OCI-LY7 (cell line): ENCODE measurements around the gene VASP. TPM values are rescaled to one million over a fixed set of nuclear protein-coding genes. Genes with fewer than 3 reads are reported as not detected.

Experiments used
- BruUV-seq: library from RNA; stranded (reverse); fragments of 400-500 nt; replicated peaks from 2 replicates; lab custom pipeline; 2021; lab: Mats Ljungman, UMichigan
- CTCF ChIA-PET: fragments of 300-600 bp; sonication (Branson Sonifier 250); formaldehyde crosslinking; loops from one replicate; lab custom pipeline; 2022; ENCODE audit warnings: antibody characterized with exemption; ENCODE audit not compliant: unreplicated experiment; lab: Charles Lee
- POLR2A ChIA-PET: fragments of 300-600 bp; sonication (Branson Sonifier 250); formaldehyde crosslinking; loops from one replicate; lab custom pipeline; 2022; ENCODE audit warnings: antibody characterized with exemption; lab: Charles Lee
- DNase-seq: peaks from one replicate; pipeline ENCODE4 v3.0.0-alpha.2; 2015; ENCODE audit warnings: low spot score
- H2AFZ ChIP-seq: fragments of 200-600 bp; sonication (generic), shearing (Covaris generic); 2 replicates; pipeline ENCODE4 v1.6.1; 2014; ENCODE audit warnings: mild to moderate bottlenecking, antibody characterized with exemption, low read length, moderate library complexity
- H3K27ac ChIP-seq: fragments of 200-600 bp; sonication (generic); 2 replicates; pipeline ENCODE4 v1.5.1; 2014; ENCODE audit warnings: mixed run types, low read depth, mild to moderate bottlenecking, moderate library complexity, low read length, inconsistent platforms; ENCODE audit not compliant: poor library complexity, severe bottlenecking
- H3K36me3 ChIP-seq: fragments of 200-600 bp; sonication (generic); 2 replicates; pipeline ENCODE4 v1.6.1; 2014; ENCODE audit warnings: mild to moderate bottlenecking, antibody characterized with exemption, low read length, moderate library complexity, mixed read lengths; ENCODE audit not compliant: insufficient read depth
- H3K4me1 ChIP-seq: fragments of 200-600 bp; sonication (generic); 2 replicates; pipeline ENCODE4 v1.5.1; 2014; ENCODE audit warnings: mild to moderate bottlenecking, low read length; ENCODE audit not compliant: insufficient read depth, poor library complexity, severe bottlenecking
- H3K4me2 ChIP-seq: fragments of 200-600 bp; sonication (generic); 2 replicates; pipeline ENCODE4 v1.6.1; 2014; ENCODE audit warnings: mild to moderate bottlenecking, low read length
- H3K4me3 ChIP-seq: fragments of 200-600 bp; sonication (generic); 2 replicates; pipeline ENCODE4 v1.5.1; 2014; ENCODE audit warnings: mild to moderate bottlenecking, low read depth, low read length; ENCODE audit not compliant: poor library complexity, severe bottlenecking
- H3K79me2 ChIP-seq: fragments of 200-600 bp; sonication (generic); 2 replicates; pipeline ENCODE4 v1.6.1; 2016; ENCODE audit warnings: low read depth, mild to moderate bottlenecking, low read length, moderate library complexity, mixed read lengths; ENCODE audit not compliant: insufficient read depth
- H3K9me2 ChIP-seq: fragments of 200-600 bp; sonication (generic); 2 replicates; pipeline ENCODE4 v1.6.1; 2016; ENCODE audit warnings: mild to moderate bottlenecking, low read length, mixed read lengths; ENCODE audit not compliant: insufficient read depth
- H3K9me3 ChIP-seq: fragments of 200-600 bp; sonication (generic); 2 replicates; pipeline ENCODE4 v1.6.1; 2014; ENCODE audit warnings: mild to moderate bottlenecking, mixed run types, low read length, mixed read lengths
- H4K20me1 ChIP-seq: fragments of 200-600 bp; sonication (generic); 2 replicates; pipeline ENCODE4 v1.6.1; 2014; ENCODE audit warnings: mild to moderate bottlenecking, antibody characterized with exemption, low read length, moderate library complexity, mixed read lengths; ENCODE audit not compliant: insufficient read depth
- EZH2phosphoT487 ChIP-seq: fragments of 200-600 bp; sonication (generic); IDR thresholded peaks from 2 replicates; pipeline ENCODE4 v1.6.1; 2018; ENCODE audit warnings: low read depth, borderline replicate concordance, mild to moderate bottlenecking, mixed run types, antibody characterized with exemption, low read length, moderate library complexity, mixed read lengths
- intact Hi-C: fragments of 100-400 bp; cut with micrococcal nuclease; formaldehyde crosslinking; loops from one replicate; pipeline ENCODE4 v1.10.0; 2022; ENCODE audit not compliant: unreplicated experiment
- total RNA-seq, 2 experiments: library from RNA; depleted of rRNA in 1 of 2; stranded (reverse); fragments of >200 nt in 1 of 2; shearing (Covaris generic) in 1 of 2; gene quantifications; 2 replicates each; pipeline ENCODE4 v1.2.3, GENCODE V29; 2014 to 2022
- TF ChIP-seq, protein P1 (sequence below): fragments of 200-600 bp; sonication (generic); conservative IDR thresholded peaks from 2 replicates; pipeline ENCODE4 v1.5.1; 2014; ENCODE audit warnings: mild to moderate bottlenecking, antibody characterized with exemption, low read length, moderate library complexity, mixed read lengths

The VASP gene
- total RNA-seq, 2 experiments from 2014 or later, result 39.6 to 62.8 TPM

DNA sequence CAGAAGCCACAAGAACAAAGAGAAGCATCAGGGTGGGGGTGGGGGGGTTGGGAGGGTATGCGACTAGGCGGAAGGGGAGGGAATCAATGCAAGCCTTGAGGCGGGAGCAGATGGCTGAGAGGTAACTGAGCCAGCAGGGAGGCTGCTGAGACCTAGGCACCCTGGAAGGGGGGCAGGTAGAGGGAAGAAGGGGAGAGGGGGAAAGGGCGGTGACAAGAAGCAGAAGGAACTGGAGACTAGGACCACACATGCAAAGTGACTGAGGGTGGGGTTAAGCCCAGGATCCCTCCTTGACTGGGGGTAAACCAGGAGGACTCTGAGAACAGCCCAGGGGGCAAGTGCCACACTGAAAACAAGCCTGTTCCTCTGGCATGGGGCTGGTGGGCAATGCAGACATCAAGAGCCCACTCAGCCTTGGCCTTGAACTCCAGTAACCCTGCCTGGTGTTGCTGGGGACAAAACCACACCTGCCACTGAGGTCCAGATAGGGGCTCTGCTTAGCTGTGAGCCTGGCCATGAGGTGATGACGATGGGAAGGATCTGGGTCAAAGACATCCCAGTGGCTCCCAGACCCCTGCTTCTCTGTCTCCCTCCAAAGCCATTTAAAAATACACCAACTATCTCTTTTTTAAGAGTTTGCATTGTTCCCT lies 57.0 kb downstream of the VASP start:
- no peak overlapping the region for H2AFZ ChIP-seq
- no TSS peak for BruUV-seq
- POLR2A ChIA-PET, result interaction anchor here (0.7 kb wide), 2 partner anchors 96 to 160 kb away, joined by 3 read pairs; partner anchors contain the start of gene FOSB
- H3K9me2 ChIP-seq, result no peaks in the 10 kb centered on the region
- CTCF ChIA-PET, result no interaction called here
- H4K20me1 ChIP-seq, result no peaks in the 10 kb centered on the region
- peak; percentile 60 for DNase-seq
- H3K4me2 ChIP-seq, result peak overlapping the region; percentile 64
- H3K79me2 ChIP-seq, result peaks cover 23% of the 10 kb centered on the region; the same call in 1 of the 2 replicates
- H3K4me3 ChIP-seq, result peak overlapping the region; percentile 8
- H3K9me3 ChIP-seq, result no peaks in the 10 kb centered on the region
- peaks cover 44% of the 10 kb centered on the region for H3K4me1 ChIP-seq
- intact Hi-C loops, result no loop called here
- H3K36me3 ChIP-seq, result no peaks in the 10 kb centered on the region; the same call in none of the 2 replicates
- H3K27ac ChIP-seq, result peak overlapping the region; percentile 88
- TF ChIP-seq, protein P1, sequence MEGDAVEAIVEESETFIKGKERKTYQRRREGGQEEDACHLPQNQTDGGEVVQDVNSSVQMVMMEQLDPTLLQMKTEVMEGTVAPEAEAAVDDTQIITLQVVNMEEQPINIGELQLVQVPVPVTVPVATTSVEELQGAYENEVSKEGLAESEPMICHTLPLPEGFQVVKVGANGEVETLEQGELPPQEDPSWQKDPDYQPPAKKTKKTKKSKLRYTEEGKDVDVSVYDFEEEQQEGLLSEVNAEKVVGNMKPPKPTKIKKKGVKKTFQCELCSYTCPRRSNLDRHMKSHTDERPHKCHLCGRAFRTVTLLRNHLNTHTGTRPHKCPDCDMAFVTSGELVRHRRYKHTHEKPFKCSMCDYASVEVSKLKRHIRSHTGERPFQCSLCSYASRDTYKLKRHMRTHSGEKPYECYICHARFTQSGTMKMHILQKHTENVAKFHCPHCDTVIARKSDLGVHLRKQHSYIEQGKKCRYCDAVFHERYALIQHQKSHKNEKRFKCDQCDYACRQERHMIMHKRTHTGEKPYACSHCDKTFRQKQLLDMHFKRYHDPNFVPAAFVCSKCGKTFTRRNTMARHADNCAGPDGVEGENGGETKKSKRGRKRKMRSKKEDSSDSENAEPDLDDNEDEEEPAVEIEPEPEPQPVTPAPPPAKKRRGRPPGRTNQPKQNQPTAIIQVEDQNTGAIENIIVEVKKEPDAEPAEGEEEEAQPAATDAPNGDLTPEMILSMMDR, result no peak
- TF ChIP-seq EZH2phosphoT487, result no peak

DNA sequence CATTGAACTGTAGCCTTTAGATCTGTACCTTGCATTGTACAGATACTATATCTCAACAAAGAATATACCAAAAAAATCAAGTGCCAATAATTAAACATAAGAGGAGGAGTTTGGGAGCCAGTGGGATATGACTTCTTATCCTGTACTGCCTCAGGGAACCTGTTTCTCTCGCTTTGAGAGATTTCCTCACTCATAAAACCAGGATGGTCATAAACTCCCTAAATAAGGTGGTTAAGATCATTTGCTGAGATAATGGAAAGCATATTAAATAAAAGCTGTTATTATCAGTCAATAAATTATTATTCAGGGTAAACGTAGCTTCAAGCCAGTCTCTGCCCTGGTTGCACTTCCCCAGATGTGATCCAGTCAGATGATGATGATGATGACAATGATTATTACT lies 60.3 kb downstream of the VASP start:
- POLR2A ChIA-PET, result interaction anchor here (0.6 to 0.7 kb wide), 2 partner anchors 72 to 73 kb away, joined by 3 read pairs; no protein-coding TSS in a partner anchor
- Histone ChIP-seq H3K27ac (no peak overlapping the region), H3K4me3 (no peak overlapping the region), H3K79me2 (peaks cover 6% of the 10 kb centered on the region; the same call in 1 of the 2 replicates), H3K4me2 (no peak overlapping the region), H3K36me3 (peaks cover 6% of the 10 kb centered on the region; the same call in 1 of the 2 replicates), H3K9me2 (no peaks in the 10 kb centered on the region), H3K9me3 (no peaks in the 10 kb centered on the region), H4K20me1 (0 out of 2 replicates have a peak, but pooled peaks cover 3% of the 10 kb centered on the region), H2AFZ (no peak overlapping the region), H3K4me1 (peaks cover 31% of the 10 kb centered on the region)
- CTCF ChIA-PET, result no interaction called here
- no TSS peak for BruUV-seq
- DNase-seq, result no peak
- TF ChIP-seq EZH2phosphoT487, result no peak
- TF ChIP-seq, protein P1, result no peak
- intact Hi-C loops, result no loop called here

DNA sequence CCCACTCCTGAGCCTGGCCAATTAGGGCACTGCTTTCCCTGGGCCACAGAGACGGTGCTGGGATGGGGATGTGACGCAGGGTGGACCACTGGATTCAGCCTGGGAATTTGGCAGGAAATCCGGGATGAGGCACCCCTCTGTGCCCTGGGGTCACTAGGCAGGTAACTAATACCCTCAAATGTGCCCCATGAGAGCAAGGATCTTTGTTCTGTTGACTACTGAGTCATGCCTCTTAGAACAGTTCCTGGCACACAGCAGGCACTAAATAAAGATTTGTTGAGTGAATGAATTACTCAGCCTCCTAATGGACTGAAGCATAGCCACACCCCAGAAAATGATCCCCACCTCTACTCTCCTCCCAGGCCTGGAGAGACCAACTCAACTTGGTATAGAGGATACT lies 61.5 kb downstream of the VASP start:
- no peak for DNase-seq
- Histone ChIP-seq H4K20me1 (0 out of 2 replicates have a peak, but pooled peaks cover 3% of the 10 kb centered on the region), H3K9me3 (no peaks in the 10 kb centered on the region), H3K4me3 (no peak overlapping the region), H3K4me2 (no peak overlapping the region), H3K9me2 (no peaks in the 10 kb centered on the region), H3K36me3 (peaks cover 6% of the 10 kb centered on the region; the same call in 1 of the 2 replicates), H3K27ac (no peak overlapping the region), H3K4me1 (peaks cover 20% of the 10 kb centered on the region), H2AFZ (no peak overlapping the region), H3K79me2 (peaks cover 6% of the 10 kb centered on the region; the same call in 1 of the 2 replicates)
- no peak for TF ChIP-seq EZH2phosphoT487
- TF ChIP-seq, protein P1, result no peak
- POLR2A ChIA-PET, result no interaction called here
- no TSS peak for BruUV-seq
- CTCF ChIA-PET, result no interaction called here
- intact Hi-C loops, result no loop called here
